Ramos (cell line): ENCODE results near the gene MGLL.

Experiments used
- in situ Hi-C: fragments of 300-500 bp; cut with MboI; formaldehyde crosslinking; loops from one replicate; pipeline ENCODE4 v1.14.3; 2022; ENCODE audit warnings: low sequenced_read_pairs; ENCODE audit not compliant: unreplicated experiment

MGLL gene

GRCh38 chr3:127815001-127815400, 7.3 kb downstream of the MGLL start:
- in situ Hi-C loops, result no loop called here

- in situ Hi-C loops, result no loop called here
These were observed 8.0 kb downstream of the MGLL start for GRCh38 chr3:127814325-127814781.

- in situ Hi-C loops, result no loop called here
These were observed 10.2 kb downstream of the MGLL start for GRCh38 chr3:127812151-127812550.

GRCh38 chr3:127811717-127812116, 10.6 kb downstream of the MGLL start:
- in situ Hi-C loops, result no loop called here

GRCh38 chr3:127809611-127810010, 12.7 kb downstream of the MGLL start:
- in situ Hi-C loops, result no loop called here

GRCh38 chr3:127809211-127809610, 13.1 kb downstream of the MGLL start:
- in situ Hi-C loops, result no loop called here

- in situ Hi-C loops, result no loop called here
These were observed 14.1 kb downstream of the MGLL start for GRCh38 chr3:127808197-127808596.

- in situ Hi-C loops, result no loop called here
These were observed 17.1 kb downstream of the MGLL start for GRCh38 chr3:127805026-127805753.

GRCh38 chr3:127804141-127804540, 18.2 kb downstream of the MGLL start:
- in situ Hi-C loops, result no loop called here

- in situ Hi-C loops, result no loop called here
These were observed 18.7 kb downstream of the MGLL start for GRCh38 chr3:127803619-127804018.

GRCh38 chr3:127802606-127803005, 19.7 kb downstream of the MGLL start:
- in situ Hi-C loops, result no loop called here

- in situ Hi-C loops, result no loop called here
These were observed 20.5 kb downstream of the MGLL start for GRCh38 chr3:127801731-127802313.

- in situ Hi-C loops, result no loop called here
These were observed 21.8 kb downstream of the MGLL start for GRCh38 chr3:127800508-127800907.

GRCh38 chr3:127799476-127800222, 22.7 kb downstream of the MGLL start:
- in situ Hi-C loops, result no loop called here

GRCh38 chr3:127798716-127799115, 23.6 kb downstream of the MGLL start:
- in situ Hi-C loops, result no loop called here

- in situ Hi-C loops, result no loop called here
These were observed 25.5 kb downstream of the MGLL start for GRCh38 chr3:127796831-127797150.

- in situ Hi-C loops, result no loop called here
These were observed 26.1 kb downstream of the MGLL start for GRCh38 chr3:127796045-127796830.

GRCh38 chr3:127794972-127795371, 27.3 kb downstream of the MGLL start:
- in situ Hi-C loops, result no loop called here

GRCh38 chr3:127794402-127794801, 27.9 kb downstream of the MGLL start:
- in situ Hi-C loops, result no loop called here

- in situ Hi-C loops, result no loop called here
These were observed 29.6 kb downstream of the MGLL start for GRCh38 chr3:127792541-127793292.
